Stimulated activated naive CD8-positive, alpha-beta T cell treated with anti-CD3 and anti-CD28 coated beads, Interleukin-15, Interleukin-2, amounts not matched to agents 100 ng/mL and 50 ng/mL, for 24 hours (primary cell): ENCODE data around the gene TPP2.

ENCODE experiments used
- H3K27ac Mint-ChIP-seq: one replicate; pipeline ENCODE4 v1.8.0; 2021; ENCODE audit warnings: mild to moderate bottlenecking, mixed read lengths
- H3K27me3 Mint-ChIP-seq: one replicate; pipeline ENCODE4 v1.8.0; 2021; ENCODE audit warnings: mixed read lengths
- H3K36me3 Mint-ChIP-seq: one replicate; pipeline ENCODE4 v1.8.0; 2021; ENCODE audit warnings: low read depth, mixed read lengths
- H3K4me1 Mint-ChIP-seq: one replicate; pipeline ENCODE4 v1.8.0; 2021; ENCODE audit warnings: low read depth, mixed read lengths
- H3K4me3 Mint-ChIP-seq: one replicate; pipeline ENCODE4 v1.8.0; 2021; ENCODE audit warnings: mild to moderate bottlenecking, mixed read lengths
- H3K9me3 Mint-ChIP-seq: one replicate; pipeline ENCODE4 v1.8.0; 2021; ENCODE audit warnings: mixed read lengths

TPP2 gene

GRCh38 chr13:102582256-102582655 is 14.5 kb upstream of the TPP2 start:
- H3K27me3 Mint-ChIP-seq, result peaks cover 5% of the 10 kb centered on the region

GRCh38 chr13:102584434-102584833 is 12.4 kb upstream of the TPP2 start:
- Mint-ChIP-seq H3K27me3 (peaks cover 5% of the 10 kb centered on the region), H3K4me1 (peaks cover 9% of the 10 kb centered on the region), H3K36me3 (no peaks in the 10 kb centered on the region), H3K4me3 (no peak overlapping the region), H3K9me3 (no peaks in the 10 kb centered on the region), H3K27ac (no peak overlapping the region)

More at GRCh38 chr13:102582256-102582655, 14.5 kb upstream of the TPP2 start:
- Mint-ChIP-seq H3K4me1 (peaks cover 9% of the 10 kb centered on the region), H3K27ac (no peak overlapping the region), H3K9me3 (no peaks in the 10 kb centered on the region), H3K36me3 (no peaks in the 10 kb centered on the region), H3K4me3 (no peak overlapping the region)

- H3K36me3 Mint-ChIP-seq, result no peaks in the 10 kb centered on the region
- H3K4me3 Mint-ChIP-seq, result no peak overlapping the region
- H3K4me1 Mint-ChIP-seq, result peaks cover 12% of the 10 kb centered on the region
- no peak overlapping the region for H3K27ac Mint-ChIP-seq
- H3K27me3 Mint-ChIP-seq, result no peaks in the 10 kb centered on the region
- H3K9me3 Mint-ChIP-seq, result no peaks in the 10 kb centered on the region
Measured at GRCh38 chr13:102586615-102587014, 10.2 kb upstream of the TPP2 start.

GRCh38 chr13:102587916-102588315 is 8.9 kb upstream of the TPP2 start:
- Mint-ChIP-seq H3K27me3 (no peaks in the 10 kb centered on the region), H3K4me1 (peaks cover 15% of the 10 kb centered on the region), H3K4me3 (no peak overlapping the region), H3K9me3 (no peaks in the 10 kb centered on the region), H3K36me3 (no peaks in the 10 kb centered on the region), H3K27ac (no peak overlapping the region)

GRCh38 chr13:102589301-102589822 is 7.4 kb upstream of the TPP2 start:
- Mint-ChIP-seq H3K27ac (no peak overlapping the region), H3K4me3 (no peak overlapping the region), H3K9me3 (no peaks in the 10 kb centered on the region), H3K36me3 (no peaks in the 10 kb centered on the region), H3K27me3 (no peaks in the 10 kb centered on the region), H3K4me1 (peaks cover 23% of the 10 kb centered on the region)

- Mint-ChIP-seq H3K9me3 (no peaks in the 10 kb centered on the region), H3K4me1 (peaks cover 39% of the 10 kb centered on the region)
Measured at GRCh38 chr13:102591988-102592781, 4.6 kb upstream of the TPP2 start.

GRCh38 chr13:102593466-102593865 is 3.3 kb upstream of the TPP2 start:
- H3K36me3 Mint-ChIP-seq, result peaks cover 11% of the 10 kb centered on the region
- H3K27me3 Mint-ChIP-seq, result no peaks in the 10 kb centered on the region
- no peaks in the 10 kb centered on the region for H3K9me3 Mint-ChIP-seq
- peak overlapping the region; percentile 40 for H3K27ac Mint-ChIP-seq
- peak overlapping the region; percentile 7 for H3K4me3 Mint-ChIP-seq
- peaks cover 44% of the 10 kb centered on the region for H3K4me1 Mint-ChIP-seq

More at GRCh38 chr13:102591988-102592781, 4.6 kb upstream of the TPP2 start:
- peak overlapping the region; percentile 93 for H3K27ac Mint-ChIP-seq
- peak overlapping the region; percentile 90 for H3K4me3 Mint-ChIP-seq
- H3K27me3 Mint-ChIP-seq, result no peaks in the 10 kb centered on the region
- H3K36me3 Mint-ChIP-seq, result no peaks in the 10 kb centered on the region

GRCh38 chr13:102597029-102597961 is 509 bp downstream of the TPP2 start:
- Mint-ChIP-seq H3K9me3 (no peaks in the 10 kb centered on the region), H3K27me3 (no peaks in the 10 kb centered on the region), H3K4me1 (peaks cover 71% of the 10 kb centered on the region), H3K4me3 (peak overlapping the region; percentile 98), H3K27ac (peak overlapping the region; percentile 99), H3K36me3 (peaks cover 25% of the 10 kb centered on the region)

GRCh38 chr13:102598061-102598460 is 1.3 kb downstream of the TPP2 start:
- H3K27ac Mint-ChIP-seq, result peak overlapping the region; percentile 95
- H3K4me1 Mint-ChIP-seq, result peaks cover 71% of the 10 kb centered on the region
- H3K9me3 Mint-ChIP-seq, result no peaks in the 10 kb centered on the region
- H3K4me3 Mint-ChIP-seq, result peak overlapping the region; percentile 98
- H3K36me3 Mint-ChIP-seq, result peaks cover 31% of the 10 kb centered on the region
- no peaks in the 10 kb centered on the region for H3K27me3 Mint-ChIP-seq

GRCh38 chr13:102599426-102600012 is 2.7 kb downstream of the TPP2 start:
- H3K4me1 Mint-ChIP-seq, result peaks cover 78% of the 10 kb centered on the region
- H3K27me3 Mint-ChIP-seq, result no peaks in the 10 kb centered on the region
- H3K27ac Mint-ChIP-seq, result peak overlapping the region; percentile 52
- H3K9me3 Mint-ChIP-seq, result no peaks in the 10 kb centered on the region
- H3K4me3 Mint-ChIP-seq, result peak overlapping the region; percentile 98
- H3K36me3 Mint-ChIP-seq, result peaks cover 45% of the 10 kb centered on the region

- Mint-ChIP-seq H3K4me1 (peaks cover 70% of the 10 kb centered on the region), H3K9me3 (no peaks in the 10 kb centered on the region), H3K36me3 (peaks cover 86% of the 10 kb centered on the region), H3K27ac (no peak overlapping the region), H3K4me3 (no peak overlapping the region), H3K27me3 (no peaks in the 10 kb centered on the region)
Measured at GRCh38 chr13:102606537-102607309, 9.9 kb downstream of the TPP2 start.

GRCh38 chr13:102608974-102609373 is 12.2 kb downstream of the TPP2 start:
- H3K9me3 Mint-ChIP-seq, result no peaks in the 10 kb centered on the region
- peaks cover 75% of the 10 kb centered on the region for H3K36me3 Mint-ChIP-seq
- H3K4me1 Mint-ChIP-seq, result peaks cover 66% of the 10 kb centered on the region
- H3K27ac Mint-ChIP-seq, result peak overlapping the region; percentile 87
- peak overlapping the region; percentile 31 for H3K4me3 Mint-ChIP-seq
- H3K27me3 Mint-ChIP-seq, result no peaks in the 10 kb centered on the region

GRCh38 chr13:102609696-102610095 is 12.9 kb downstream of the TPP2 start:
- Mint-ChIP-seq H3K27me3 (no peaks in the 10 kb centered on the region), H3K36me3 (peaks cover 75% of the 10 kb centered on the region), H3K9me3 (no peaks in the 10 kb centered on the region), H3K27ac (peak overlapping the region; percentile 29), H3K4me1 (peaks cover 59% of the 10 kb centered on the region), H3K4me3 (no peak overlapping the region)

- Mint-ChIP-seq H3K27me3 (no peaks in the 10 kb centered on the region), H3K36me3 (peaks cover 72% of the 10 kb centered on the region), H3K4me3 (no peak overlapping the region), H3K4me1 (peaks cover 52% of the 10 kb centered on the region), H3K9me3 (no peaks in the 10 kb centered on the region), H3K27ac (peak overlapping the region; percentile 29)
Measured at GRCh38 chr13:102610296-102610895, 13.6 kb downstream of the TPP2 start.
